H1 (cell line): ENCODE measurements around the gene SYT15. TPM values are rescaled to one million over a fixed set of nuclear protein-coding genes. Genes with fewer than 3 reads are reported as not detected.

Source experiments
- CTCF ChIA-PET: fragments of 300-600 bp; sonication (Branson Sonifier 250); formaldehyde crosslinking; loops from one replicate; lab custom pipeline; 2021; ENCODE audit not compliant: partially characterized antibody; lab: Charles Lee
- POLR2A ChIA-PET: fragments of 300-600 bp; sonication (Branson Sonifier 250); formaldehyde crosslinking; loops from one replicate; lab custom pipeline; 2021; ENCODE audit warnings: inconsistent platforms; ENCODE audit not compliant: partially characterized antibody; lab: Charles Lee
- DNase-seq, 2 experiments: peaks; one replicate each; pipeline versions ENCODE4 v3.0.0 to v3.0.0-alpha.2; 2010 to 2022; ENCODE audit warnings: low spot score in 2 of 2, low read depth in 1 of 2, mixed read lengths in 1 of 2
- FAIRE-seq: peaks from 2 replicates; lab custom pipeline; 2011; peaks lifted over from hg19 to GRCh38; lab: Jason Lieb, UNC
- H2AFZ ChIP-seq: 2 replicates; pipeline ENCODE4 v1.8.1; 2012; ENCODE audit warnings: low read length, inconsistent platforms
- H2AK5ac ChIP-seq: 2 replicates; pipeline ENCODE4 v1.6.1; 2013; ENCODE audit warnings: low read depth, low read length
- H2BK120ac ChIP-seq: replicated peaks from 2 replicates; pipeline ENCODE3; 2013; ENCODE audit warnings: low read depth, low read length, inconsistent platforms
- H2BK12ac ChIP-seq: 2 replicates; pipeline ENCODE4 v1.6.1; 2013; ENCODE audit warnings: low read depth, low read length
- H2BK15ac ChIP-seq: 2 replicates; pipeline ENCODE4 v1.6.1; 2013; ENCODE audit warnings: low read length
- H2BK20ac ChIP-seq: 2 replicates; pipeline ENCODE4 v1.6.1; 2013; ENCODE audit warnings: low read length
- H2BK5ac ChIP-seq: 2 replicates; pipeline ENCODE4 v1.6.1; 2013; ENCODE audit warnings: low read depth, low read length
- H3K14ac ChIP-seq: 2 replicates; pipeline ENCODE4 v1.6.1; 2013; ENCODE audit warnings: inconsistent platforms; ENCODE audit not compliant: insufficient read length
- H3K18ac ChIP-seq: 2 replicates; pipeline ENCODE4 v1.6.1; 2013; ENCODE audit warnings: low read length; ENCODE audit errors: extremely low read depth
- H3K23ac ChIP-seq: 2 replicates; pipeline ENCODE4 v1.6.1; 2013; ENCODE audit warnings: inconsistent platforms; ENCODE audit not compliant: insufficient read length
- H3K23me2 ChIP-seq: 2 replicates; pipeline ENCODE4 v1.6.1; 2013; ENCODE audit warnings: low read depth, low read length
- H3K27ac ChIP-seq: 2 replicates; pipeline ENCODE4 v1.6.1; 2011; ENCODE audit warnings: low read depth, low read length, inconsistent platforms
- H3K27me3 ChIP-seq, 4 experiments: replicated peaks in 1 of 4; 1 replicate in 1 of 4; 2 replicates in 3 of 4; pipeline versions ENCODE4 v1.6.1 to v1.8.1; 2011 to 2013; ENCODE audit warnings: low read length in 3 of 4, mild to moderate bottlenecking in 3 of 4, inconsistent platforms in 2 of 4, mixed read lengths in 2 of 4, moderate library complexity in 1 of 4; ENCODE audit not compliant: control insufficient read depth in 3 of 4, insufficient read depth in 3 of 4; ENCODE audit errors: extremely low read depth in 1 of 4
- H3K36me3 ChIP-seq, 4 experiments: 2 replicates each; pipeline versions ENCODE4 v1.6.1 to v1.8.1; 2011 to 2013; ENCODE audit warnings: mild to moderate bottlenecking in 4 of 4, low read length in 3 of 4, moderate library complexity in 2 of 4, control low read depth in 1 of 4, inconsistent platforms in 1 of 4; ENCODE audit not compliant: insufficient read depth in 4 of 4, control insufficient read depth in 2 of 4
- H3K4ac ChIP-seq: replicated peaks from 2 replicates; pipeline ENCODE3; 2013; ENCODE audit warnings: low read length, low read depth, mixed read lengths, inconsistent platforms; ENCODE audit not compliant: insufficient read length
- H3K4me1 ChIP-seq, 4 experiments: replicated peaks in 1 of 4; 1 replicate in 1 of 4; 2 replicates in 3 of 4; pipeline versions ENCODE4 v1.6.1 to v1.8.1; 2011 to 2013; ENCODE audit warnings: low read length in 3 of 4, inconsistent platforms in 2 of 4, mixed read lengths in 1 of 4; ENCODE audit not compliant: insufficient read depth in 4 of 4, control insufficient read depth in 3 of 4
- H3K4me2 ChIP-seq, 2 experiments: 2 replicates each; pipeline versions ENCODE4 v1.6.1 to v1.8.1; 2011 to 2013; ENCODE audit warnings: low read depth in 2 of 2, low read length in 2 of 2, control low read depth in 1 of 2, inconsistent platforms in 1 of 2, mild to moderate bottlenecking in 1 of 2; ENCODE audit not compliant: insufficient read depth in 1 of 2
- H3K4me3 ChIP-seq, 4 experiments: fragments of 200-600, 300-600 bp in 1 of 4; sonication (generic), shearing (Covaris generic), sonication (Bioruptor Twin) in 1 of 4; 2 replicates each; pipeline versions ENCODE4 v1.5.1 to v1.8.1; 2011 to 2016; ENCODE audit warnings: low read length in 4 of 4, low read depth in 3 of 4, control low read depth in 2 of 4, inconsistent platforms in 2 of 4, mild to moderate bottlenecking in 2 of 4, mixed read lengths in 1 of 4, moderate library complexity in 1 of 4; ENCODE audit not compliant: insufficient read depth in 2 of 4; ENCODE audit errors: extremely low read depth in 1 of 4
- H3K56ac ChIP-seq: replicated peaks from 2 replicates; pipeline ENCODE3; 2013; ENCODE audit warnings: low read depth, mild to moderate bottlenecking, mixed read lengths, low read length, inconsistent platforms; ENCODE audit not compliant: insufficient read length
- H3K79me1 ChIP-seq: 2 replicates; pipeline ENCODE4 v1.6.1; 2013; ENCODE audit warnings: low read depth, low read length, control low read depth
- H3K79me2 ChIP-seq, 2 experiments: 2 replicates each; pipeline versions ENCODE4 v1.6.1 to v1.8.1; 2012 to 2013; ENCODE audit warnings: low read length in 2 of 2, mild to moderate bottlenecking in 2 of 2, inconsistent platforms in 1 of 2; ENCODE audit not compliant: insufficient read depth in 2 of 2, control insufficient read depth in 1 of 2
- H3K9ac ChIP-seq, 4 experiments: replicated peaks in 1 of 4; 1 replicate in 1 of 4; 2 replicates in 3 of 4; pipeline versions ENCODE4 v1.6.1 to v1.8.1; 2011 to 2013; ENCODE audit warnings: low read depth in 3 of 4, low read length in 3 of 4, control low read depth in 2 of 4, mild to moderate bottlenecking in 2 of 4, moderate library complexity in 2 of 4, inconsistent platforms in 1 of 4; ENCODE audit errors: extremely low read depth in 1 of 4
- H3K9me3 ChIP-seq, 2 experiments: 2 replicates each; pipeline versions ENCODE4 v1.6.1 to v1.8.1; 2012 to 2013; ENCODE audit warnings: mild to moderate bottlenecking in 2 of 2, moderate library complexity in 2 of 2, control low read depth in 1 of 2, inconsistent platforms in 1 of 2, low read depth in 1 of 2, low read length in 1 of 2, mixed read lengths in 1 of 2; ENCODE audit not compliant: insufficient read depth in 2 of 2
- H4K20me1 ChIP-seq, 2 experiments: replicated peaks in 1 of 2; 2 replicates each; pipeline versions ENCODE3 to v1.8.1; 2011 to 2013; ENCODE audit warnings: inconsistent platforms in 2 of 2, low read length in 2 of 2, mild to moderate bottlenecking in 1 of 2; ENCODE audit not compliant: insufficient read depth in 2 of 2, control insufficient read depth in 1 of 2
- H4K5ac ChIP-seq: 2 replicates; pipeline ENCODE4 v1.6.1; 2013; ENCODE audit warnings: low read length, low read depth, mixed read lengths, inconsistent platforms; ENCODE audit not compliant: insufficient read length
- H4K8ac ChIP-seq: 2 replicates; pipeline ENCODE4 v1.8.0; 2013; ENCODE audit warnings: mild to moderate bottlenecking, moderate library complexity, low read length, inconsistent platforms; ENCODE audit not compliant: insufficient read depth; ENCODE audit errors: extremely low read depth
- H4K91ac ChIP-seq: replicated peaks from 2 replicates; pipeline ENCODE3; 2013; ENCODE audit warnings: low read length, mixed read lengths, inconsistent platforms; ENCODE audit not compliant: insufficient read length
- CBX5 ChIP-seq: fragments of 300-800, 300-1000 bp; sonication (generic); IDR thresholded peaks from 2 replicates; pipeline ENCODE4 v1.7.1; 2016; ENCODE audit warnings: antibody characterized with exemption, low read length, low read depth
- GABPA ChIP-seq: IDR thresholded peaks from 2 replicates; pipeline ENCODE4 v1.6.1; 2011; ENCODE audit warnings: mild to moderate bottlenecking, low read length, moderate library complexity, borderline replicate concordance; ENCODE audit not compliant: insufficient read depth
- SP1 ChIP-seq: IDR thresholded peaks from 2 replicates; pipeline ENCODE4 v1.6.1; 2011; ENCODE audit warnings: low read depth, low read length
- TAF7 ChIP-seq: optimal IDR thresholded peaks from 2 replicates; pipeline ENCODE3; 2011; ENCODE audit warnings: low read depth, mild to moderate bottlenecking, inconsistent platforms, low read length, moderate library complexity, borderline replicate concordance
- WGBS, 2 experiments: shearing (Covaris generic) in 1 of 2; methylation state at CpG; one replicate each; pipeline versions ENCODE4 v1.1.6 to v1.1.7; 2013 to 2015; ENCODE audit warnings: low lambda C conversion rate in 2 of 2, mixed read lengths in 2 of 2, inconsistent platforms in 1 of 2, low coverage in 1 of 2, missing lambda C conversion rate in 1 of 2; ENCODE audit not compliant: insufficient replicate concordance in 2 of 2, insufficient coverage in 1 of 2, insufficient read length in 1 of 2; ENCODE audit errors: extremely low coverage in 1 of 2, missing lambda C conversion rate in 1 of 2; 5-methylcytosine and 5-hydroxymethylcytosine counted together
- polyA plus RNA-seq, 7 experiments: library from polyadenylated mRNA; depleted of rRNA in 3 of 7; stranded (reverse) in 5 of 7; unstranded in 2 of 7; fragments of >200 nt in 5 of 7; fragments of 200-250 nt in 2 of 7; gene quantifications; 1 replicate in 5 of 7; 2 replicates in 1 of 7; 4 replicates in 1 of 7; pipeline versions ENCODE4 v1.2.1 to v1.2.3, GENCODE V29; 2011 to 2013; ENCODE audit warnings: missing spikeins in 2 of 7, mixed read lengths in 2 of 7
- total RNA-seq: library from RNA; stranded (reverse); fragmentation: NEBNext Ultra II Directional; extraction: Animal tissue kit (Norgen Biotek cat#: 25700); gene quantifications from 2 replicates; pipeline ENCODE4 v1.2.1, GENCODE V29; 2021

SYT15 gene
- total and polyA plus RNA-seq, 2 of the 8 experiments (the other 6 are each of a cell fraction or from before 2014, with no cell fraction given), result 0.39 to 0.61 TPM

DNA sequence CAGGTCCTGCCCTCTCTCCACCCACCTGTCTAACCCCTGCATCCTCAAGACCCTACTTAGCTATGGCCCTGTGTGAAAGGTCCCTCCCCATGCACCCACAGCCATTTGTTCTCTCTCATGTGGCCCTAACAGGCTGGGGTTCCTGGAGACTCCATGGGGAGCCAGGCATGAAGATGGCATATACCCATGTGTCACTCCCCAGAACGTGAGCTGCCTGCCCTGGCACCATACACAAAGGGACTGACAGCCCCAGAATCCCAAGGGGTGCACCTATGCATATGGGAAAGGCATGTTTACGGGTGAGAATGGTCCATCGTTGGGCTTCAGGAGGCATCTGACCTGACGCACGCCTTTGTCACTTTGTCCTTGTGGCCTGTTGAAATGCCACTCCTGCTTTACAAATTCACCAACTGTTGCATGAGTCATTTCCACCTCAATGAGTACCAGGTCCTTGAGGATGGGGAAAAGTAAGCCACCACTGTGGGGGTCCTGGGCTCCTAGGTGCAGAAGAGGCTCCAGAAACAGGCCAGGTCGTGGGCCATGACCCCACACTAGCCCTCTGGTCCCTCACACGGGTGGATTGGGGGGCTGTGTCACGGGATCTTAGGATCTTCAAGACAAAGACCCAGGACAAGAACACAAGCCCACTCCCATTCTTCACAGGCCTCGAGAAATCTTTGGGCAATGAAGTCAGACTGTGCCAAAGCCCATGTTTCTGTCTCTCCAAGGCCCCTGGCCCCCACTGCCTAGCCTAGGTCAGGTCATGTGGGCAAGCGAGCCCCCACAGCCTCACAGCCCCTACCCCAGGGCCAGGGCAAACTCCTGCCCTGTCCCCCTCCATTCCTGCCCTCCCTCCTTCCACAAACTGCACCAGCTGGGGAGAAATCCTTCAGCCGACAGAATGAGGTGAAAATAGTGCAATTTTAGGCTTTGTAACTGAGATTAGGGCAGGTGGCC, 31.1 kb upstream of the SYT15 start:
- FAIRE-seq, result no peak
- H3K79me1 ChIP-seq, result peaks cover 3% of the 10 kb centered on the region; the same call in 1 of the 2 replicates
- H2BK20ac ChIP-seq, result no peak overlapping the region
- ChIA-PET POLR2A (interaction anchor here (1.1 to 1.2 kb wide), 2 partner anchors 11 to 13 kb away, joined by 3 read pairs; no protein-coding TSS in a partner anchor), CTCF (interaction anchor here (0.9 to 4.1 kb wide), 2 partner anchors 9 to 30 kb away, joined by 3 to 46 read pairs; no protein-coding TSS in a partner anchor)
- H3K23me2 ChIP-seq, result no peaks in the 10 kb centered on the region
- H2BK12ac ChIP-seq, result peak overlapping the region; percentile 27; the same call in 1 of the 2 replicates
- no peak for TF ChIP-seq GABPA
- TF ChIP-seq CBX5, result no peak
- no peak for TF ChIP-seq TAF7
- no peak for TF ChIP-seq SP1
- H3K4me2 ChIP-seq, result no peak overlapping the region
- no peak overlapping the region for H3K4ac ChIP-seq
- H3K4me1 ChIP-seq, result peaks cover 0 to 5% (median 1%) of the 10 kb centered on the region in 4 experiments; a peak in 2 of 7 replicates
- no peak overlapping the region for H3K56ac ChIP-seq
- no peak overlapping the region for H3K27ac ChIP-seq
- peaks cover 15 to 22% (median 17%) of the 10 kb centered on the region in 4 experiments; a peak in 7 of 8 replicates for H3K36me3 ChIP-seq
- H2BK15ac ChIP-seq, result no peak overlapping the region
- H3K14ac ChIP-seq, result no peak overlapping the region
- WGBS, 2 experiments, result 81% methylated on average over 11 of the region's 11 CpGs; no CpG with 5 or more reads in 1 of the 2 experiments
- no peak overlapping the region for H4K8ac ChIP-seq
- no peak overlapping the region for H3K4me3 ChIP-seq
- H2AK5ac ChIP-seq, result peak overlapping the region; percentile 42; the same call in 1 of the 2 replicates
- DNase-seq, result peak in 1 of 2 experiments; percentile 48
- no peak overlapping the region for H3K9ac ChIP-seq
- H3K18ac ChIP-seq, result no peak overlapping the region
- H2BK120ac ChIP-seq, result no peak overlapping the region
- no peak overlapping the region for H4K91ac ChIP-seq
- no peak overlapping the region for H2BK5ac ChIP-seq
- H4K5ac ChIP-seq, result no peak overlapping the region
- H2AFZ ChIP-seq, result no peak overlapping the region
- peaks cover 5 to 29% of the 10 kb centered on the region in 2 experiments for H4K20me1 ChIP-seq
- 0 out of 7 replicates have a peak, but pooled peaks cover 0 to 2% (median 0%) of the 10 kb centered on the region in 4 experiments for H3K27me3 ChIP-seq
- no peak overlapping the region for H3K23ac ChIP-seq
- H3K9me3 ChIP-seq, result no peaks in the 10 kb centered on the region
- H3K79me2 ChIP-seq, result no peaks in the 10 kb centered on the region
